PC-3 (cell line): ENCODE measurements around the gene FICD. TPM values are rescaled to one million over a fixed set of nuclear protein-coding genes. Genes with fewer than 3 reads are reported as not detected.

Experiments used
- ATAC-seq: fragments of 200-7000 bp; cut with Tn5 transposase; 2 replicates; pipeline ENCODE4 v1.9.1; 2020; ENCODE audit warnings: mild to moderate bottlenecking, moderate library complexity
- BruUV-seq: library from RNA; stranded (reverse); fragments of 400-500 nt; replicated peaks from 2 replicates; lab custom pipeline; 2021; lab: Mats Ljungman, UMichigan
- CTCF ChIA-PET: fragments of 300-600 bp; sonication (Branson Sonifier 250); formaldehyde crosslinking; loops from one replicate; lab custom pipeline; 2022; ENCODE audit warnings: antibody characterized with exemption; lab: Charles Lee
- POLR2A ChIA-PET: fragments of 300-600 bp; sonication (Branson Sonifier 250); formaldehyde crosslinking; loops from one replicate; lab custom pipeline; 2022; ENCODE audit warnings: antibody characterized with exemption; ENCODE audit not compliant: unreplicated experiment; lab: Charles Lee
- DNase-seq: peaks from one replicate; pipeline ENCODE4 v3.0.0-alpha.2; 2015
- H2AFZ ChIP-seq: fragments of 300-600 bp; sonication (generic); 2 replicates; pipeline ENCODE4 v1.6.0; 2016; ENCODE audit warnings: antibody characterized with exemption, low read length
- H3F3A ChIP-seq: fragments of 300-600 bp; sonication (generic); one replicate; pipeline ENCODE4 v1.6.0; 2017; ENCODE audit warnings: antibody characterized with exemption, low read length, control low read depth, mild to moderate bottlenecking; ENCODE audit not compliant: unreplicated experiment
- H3K27ac ChIP-seq: fragments of 300-600 bp; sonication (generic); 2 replicates; pipeline ENCODE4 v1.5.1; 2016; ENCODE audit warnings: mild to moderate bottlenecking, low read length
- H3K27me3 ChIP-seq: fragments of 300-600 bp; sonication (generic); 2 replicates; pipeline ENCODE4 v1.6.1; 2016; ENCODE audit warnings: low read length, mixed read lengths
- H3K36me3 ChIP-seq: fragments of 300-600 bp; sonication (generic); 2 replicates; pipeline ENCODE4 v1.6.1; 2016; ENCODE audit warnings: low read depth, mixed run types, low read length, mixed read lengths
- H3K4me1 ChIP-seq: fragments of 300-600 bp; sonication (generic); 2 replicates; pipeline ENCODE4 v1.5.1; 2016; ENCODE audit warnings: low read length; ENCODE audit not compliant: insufficient read depth
- H3K4me2 ChIP-seq: fragments of 300-600 bp; sonication (generic); 2 replicates; pipeline ENCODE4 v1.6.0; 2016; ENCODE audit warnings: low read length
- H3K4me3 ChIP-seq: fragments of 300-600 bp; sonication (generic); 2 replicates; pipeline ENCODE4 v1.5.1; 2016; ENCODE audit warnings: mild to moderate bottlenecking, low read length, mixed read lengths
- H3K79me2 ChIP-seq: fragments of 300-600 bp; sonication (generic); 2 replicates; pipeline ENCODE4 v1.6.1; 2017; ENCODE audit warnings: low read length, mixed read lengths
- H3K9ac ChIP-seq: fragments of 300-600 bp; sonication (generic); 2 replicates; pipeline ENCODE4 v1.6.0; 2016; ENCODE audit warnings: mild to moderate bottlenecking, low read length
- H3K9me2 ChIP-seq: fragments of 300-600 bp; sonication (generic); replicated peaks from 2 replicates; pipeline ENCODE4 v1.6.1; 2016; ENCODE audit warnings: mixed run types, low read length, mixed read lengths
- H3K9me3 ChIP-seq: fragments of 300-600 bp; sonication (generic); 2 replicates; pipeline ENCODE4 v1.6.1; 2016; ENCODE audit warnings: low read length, mixed read lengths
- H4K20me1 ChIP-seq: fragments of 300-600 bp; sonication (generic); 2 replicates; pipeline ENCODE4 v1.6.1; 2016; ENCODE audit warnings: low read length, mixed read lengths
- CTCF ChIP-seq: fragments of 300-600 bp; sonication (generic); conservative IDR thresholded peaks from 2 replicates; pipeline ENCODE4 v1.5.1; 2017; ENCODE audit warnings: antibody characterized with exemption, low read depth, mild to moderate bottlenecking, low read length
- EZH2 ChIP-seq: fragments of 300-600 bp; sonication (generic); IDR thresholded peaks from one replicate; pipeline ENCODE4 v1.6.1; 2017; ENCODE audit warnings: antibody characterized with exemption, mild to moderate bottlenecking, low read length; ENCODE audit not compliant: unreplicated experiment
- EZH2phosphoT487 ChIP-seq: fragments of 300-600 bp; sonication (generic); IDR thresholded peaks from 2 replicates; pipeline ENCODE4 v1.6.1; 2018; ENCODE audit warnings: mild to moderate bottlenecking, antibody characterized with exemption, low read length, borderline replicate concordance
- intact Hi-C: fragments of 100-400 bp; cut with micrococcal nuclease; formaldehyde crosslinking; loops from 2 replicates; pipeline ENCODE4 v1.9.0; 2023
- total RNA-seq: library from RNA; depleted of rRNA; stranded (reverse); fragments of >200 nt; gene quantifications from 2 replicates; pipeline ENCODE4 v1.2.3, GENCODE V29; 2014

Gene FICD
- total RNA-seq, 1 experiment from 2014 or later: 6.4 TPM

GRCh38 chr12:108562348-108563135 lies 47.5 kb downstream of the FICD start, which contains the start of gene ISCU:
Gene ISCU, plus strand, starts transcription at chr12:108562596. Its CDS starts 27 bp downstream, at chr12:108562623.
- H3K9me2 ChIP-seq: no peaks in the 10 kb centered on the region
- BruUV-seq: no TSS peak
- peaks cover 62% of the 10 kb centered on the region for H3K79me2 ChIP-seq
- no peaks in the 10 kb centered on the region for H3K27me3 ChIP-seq
- no peak for TF ChIP-seq CTCF
- no peak for TF ChIP-seq EZH2
- no peak for TF ChIP-seq EZH2phosphoT487
- DNase-seq (peak; percentile 99), ATAC-seq (peak; percentile 67)
- intact Hi-C loops: loop anchor here (1.0 to 5.0 kb wide), 8 partner anchors 56 to 530 kb away; partner anchors contain the start of genes ALKBH2, SELPLG and SSH1
- H3K4me3 ChIP-seq: peak within 1 kb of the TSS; percentile 90
- peaks cover 5% of the 10 kb centered on the region for H3F3A ChIP-seq
- H4K20me1 ChIP-seq: peaks cover 13% of the 10 kb centered on the region
- POLR2A ChIA-PET: interaction anchor here (0.5 to 0.6 kb wide), 3 partner anchors 83 to 295 kb away, joined by 3 to 11 read pairs (median 5); partner anchors contain the start of gene SSH1
- H3K36me3 ChIP-seq: peaks cover 35% of the 10 kb centered on the region
- no peaks in the 10 kb centered on the region for H3K9me3 ChIP-seq
- peak within 1 kb of the TSS; percentile 96 for H3K9ac ChIP-seq
- H2AFZ ChIP-seq: peak within 1 kb of the TSS; percentile 91
- H3K4me2 ChIP-seq: peak within 1 kb of the TSS; percentile 95
- CTCF ChIA-PET: interaction anchor here (0.7 kb wide), 1 partner anchor 242 kb away, joined by 3 read pairs; no protein-coding TSS in a partner anchor
- peaks cover 38% of the 10 kb centered on the region for H3K4me1 ChIP-seq
- peak within 1 kb of the TSS; percentile 74 for H3K27ac ChIP-seq

GRCh38 chr12:108563136-108563803 lies 48.2 kb downstream of the FICD start:
- TF ChIP-seq EZH2phosphoT487 (no peak), EZH2 (no peak), CTCF (peak; percentile 96)
- Histone ChIP-seq H2AFZ (peak overlapping the region; percentile 71), H3K27ac (0 out of 2 replicates have a peak overlapping the region, but pooled peaks have one; percentile 3), H3K9ac (peak overlapping the region; percentile 82), H3K36me3 (peaks cover 38% of the 10 kb centered on the region), H3K79me2 (peaks cover 55% of the 10 kb centered on the region), H3K4me2 (peak overlapping the region; percentile 95), H4K20me1 (peaks cover 6% of the 10 kb centered on the region; the same call in 1 of the 2 replicates), H3K4me3 (peak overlapping the region; percentile 90), H3F3A (peaks cover 5% of the 10 kb centered on the region), H3K4me1 (peaks cover 35% of the 10 kb centered on the region), H3K27me3 (no peaks in the 10 kb centered on the region), H3K9me2 (no peaks in the 10 kb centered on the region), H3K9me3 (no peaks in the 10 kb centered on the region)
- ATAC-seq (peak; percentile 57), DNase-seq (peak; percentile 95)
- ChIA-PET POLR2A (no interaction called here), CTCF (interaction anchor here (0.6 kb wide), 2 partner anchors 56 to 326 kb away, joined by 3 to 4 read pairs; no protein-coding TSS in a partner anchor)
- intact Hi-C loops: loop anchor here (1.0 to 5.0 kb wide), 8 partner anchors 55 to 530 kb away; partner anchors contain the start of genes ALKBH2, SELPLG and SSH1
- BruUV-seq: TSS peak; percentile 40
